Nephron progenitor cell (in vitro differentiated cells): Measurements from ENCODE around the gene PRKAG2.
"Not testable (repeated sequence)": the region's sequence is repeated elsewhere in the genome, so short reads cannot be mapped to it uniquely, and the experiment has no call there.

Source experiments
- DNase-seq: peaks from one replicate; pipeline ENCODE4 v3.0.0; 2021
- H3K27ac Mint-ChIP-seq: 2 replicates; pipeline ENCODE4 v1.8.0; 2021; ENCODE audit warnings: mild to moderate bottlenecking, moderate library complexity, mixed read lengths
- H3K27me3 Mint-ChIP-seq: 2 replicates; pipeline ENCODE4 v1.8.0; 2021; ENCODE audit warnings: mild to moderate bottlenecking, low read depth, mixed read lengths; ENCODE audit not compliant: poor library complexity
- H3K36me3 Mint-ChIP-seq: 2 replicates; pipeline ENCODE4 v1.8.0; 2021; ENCODE audit warnings: low read depth, mixed read lengths
- H3K4me1 Mint-ChIP-seq: 2 replicates; pipeline ENCODE4 v1.8.0; 2021; ENCODE audit warnings: mixed read lengths
- H3K4me3 Mint-ChIP-seq: 2 replicates; pipeline ENCODE4 v1.8.0; 2021; ENCODE audit warnings: mild to moderate bottlenecking, moderate library complexity, mixed read lengths
- H3K9me3 Mint-ChIP-seq: 2 replicates; pipeline ENCODE4 v1.8.0; 2021; ENCODE audit warnings: mild to moderate bottlenecking, moderate library complexity, mixed read lengths
- CTCF ChIP-seq: fragments of 200-600 bp; sonication (generic); IDR thresholded peaks from 2 replicates; pipeline ENCODE4 v1.5.0; 2021; ENCODE audit warnings: antibody characterized with exemption

PRKAG2 gene

GRCh38 chr7:151586531-151587260, 290.2 kb downstream of the PRKAG2 start:
- no peak for TF ChIP-seq CTCF
- H3K4me1 Mint-ChIP-seq: peaks cover 20% of the 10 kb centered on the region
- H3K9me3 Mint-ChIP-seq: peaks cover 5% of the 10 kb centered on the region
- no peaks in the 10 kb centered on the region for H3K27me3 Mint-ChIP-seq
- DNase-seq: no peak
- peaks cover 6% of the 10 kb centered on the region for H3K36me3 Mint-ChIP-seq
- H3K27ac Mint-ChIP-seq: peak overlapping the region; percentile 95
- no peak overlapping the region for H3K4me3 Mint-ChIP-seq

GRCh38 chr7:151585744-151586393, 291.0 kb downstream of the PRKAG2 start:
- no peak for TF ChIP-seq CTCF
- H3K27me3 Mint-ChIP-seq: no peaks in the 10 kb centered on the region
- peaks cover 20% of the 10 kb centered on the region for H3K4me1 Mint-ChIP-seq
- H3K4me3 Mint-ChIP-seq: no peak overlapping the region
- peaks cover 6% of the 10 kb centered on the region for H3K9me3 Mint-ChIP-seq
- peaks cover 6% of the 10 kb centered on the region for H3K36me3 Mint-ChIP-seq
- no peak overlapping the region for H3K27ac Mint-ChIP-seq
- DNase-seq: no peak

GRCh38 chr7:151581741-151582140, 295.2 kb downstream of the PRKAG2 start:
- peaks cover 2% of the 10 kb centered on the region for H3K27me3 Mint-ChIP-seq
- DNase-seq: no peak
- no peak overlapping the region for H3K27ac Mint-ChIP-seq
- TF ChIP-seq CTCF: no peak
- H3K36me3 Mint-ChIP-seq: peaks cover 13% of the 10 kb centered on the region
- peaks cover 6% of the 10 kb centered on the region for H3K4me1 Mint-ChIP-seq
- peaks cover 35% of the 10 kb centered on the region for H3K9me3 Mint-ChIP-seq
- H3K4me3 Mint-ChIP-seq: no peak overlapping the region

GRCh38 chr7:151579644-151580043, 297.3 kb downstream of the PRKAG2 start:
- DNase-seq: no peak
- H3K36me3 Mint-ChIP-seq: peaks cover 24% of the 10 kb centered on the region
- no peaks in the 10 kb centered on the region for H3K4me1 Mint-ChIP-seq
- no peak overlapping the region for H3K4me3 Mint-ChIP-seq
- peaks cover 2% of the 10 kb centered on the region for H3K27me3 Mint-ChIP-seq
- no peak overlapping the region for H3K27ac Mint-ChIP-seq
- peaks cover 35% of the 10 kb centered on the region for H3K9me3 Mint-ChIP-seq
- TF ChIP-seq CTCF: no peak

GRCh38 chr7:151575410-151575809, 301.5 kb downstream of the PRKAG2 start:
- TF ChIP-seq CTCF: no peak
- H3K36me3 Mint-ChIP-seq: peaks cover 24% of the 10 kb centered on the region
- H3K9me3 Mint-ChIP-seq: peaks cover 29% of the 10 kb centered on the region
- H3K27me3 Mint-ChIP-seq: peaks cover 5% of the 10 kb centered on the region
- no peak overlapping the region for H3K4me3 Mint-ChIP-seq
- H3K4me1 Mint-ChIP-seq: no peaks in the 10 kb centered on the region
- DNase-seq: no peak
- H3K27ac Mint-ChIP-seq: no peak overlapping the region

GRCh38 chr7:151573046-151573445, 303.9 kb downstream of the PRKAG2 start:
- H3K4me3 Mint-ChIP-seq, DNase-seq, H3K27me3 Mint-ChIP-seq, H3K9me3 Mint-ChIP-seq, H3K27ac Mint-ChIP-seq: not testable (repeated sequence)
- H3K4me1 Mint-ChIP-seq: peaks cover 21% of the 10 kb centered on the region
- H3K36me3 Mint-ChIP-seq: peaks cover 13% of the 10 kb centered on the region
